GM19452 (cell line): ENCODE data around the gene SEMA5A.
A peak's percentile ranks its signal among the peaks of the same experiment; 100 is the strongest.

Experiments used
- ATAC-seq: cut with Tn5 transposase; IDR thresholded peaks from one replicate; pipeline ENCODE4 v1.9.1; 2021; ENCODE audit not compliant: unreplicated experiment

The SEMA5A gene

DNA sequence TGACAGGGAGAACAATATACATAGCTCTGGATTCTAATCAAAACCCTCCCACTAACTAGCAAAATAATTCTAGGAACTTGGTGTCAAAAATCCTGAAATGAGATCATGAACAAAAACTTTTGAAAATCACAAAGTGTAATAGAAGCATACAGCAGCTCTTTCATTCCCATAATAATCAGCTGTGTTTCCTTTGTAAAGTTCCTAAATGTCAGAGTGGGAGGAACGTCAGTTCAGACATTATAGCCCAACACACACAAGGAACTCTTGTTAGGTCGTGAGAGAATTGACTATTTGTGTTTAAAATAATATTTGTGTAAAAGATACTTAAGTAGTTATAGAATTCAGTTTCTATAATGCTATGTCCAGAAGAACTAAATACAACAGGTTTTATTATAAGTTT, 312.8 kb downstream of the SEMA5A start:
- no peak for ATAC-seq

DNA sequence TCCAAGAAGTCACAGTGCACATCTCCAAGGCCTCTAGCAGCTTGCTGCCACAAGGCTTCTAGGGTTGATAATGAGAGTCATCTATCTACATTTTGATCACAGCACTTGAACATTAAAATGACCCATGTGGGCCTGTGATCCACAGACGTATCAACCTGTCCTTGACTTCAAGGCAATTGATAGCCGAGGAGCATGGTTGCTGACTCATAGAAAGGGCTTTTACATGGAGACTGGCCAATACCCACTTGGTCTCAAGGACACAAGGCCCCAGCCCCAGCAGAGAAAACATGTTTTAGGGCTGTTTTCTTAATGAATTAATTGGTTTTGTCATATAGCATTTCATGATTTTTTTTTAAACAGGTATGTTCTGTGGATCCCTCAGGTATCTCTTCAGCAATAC, 314.0 kb downstream of the SEMA5A start:
- ATAC-seq: no peak

DNA sequence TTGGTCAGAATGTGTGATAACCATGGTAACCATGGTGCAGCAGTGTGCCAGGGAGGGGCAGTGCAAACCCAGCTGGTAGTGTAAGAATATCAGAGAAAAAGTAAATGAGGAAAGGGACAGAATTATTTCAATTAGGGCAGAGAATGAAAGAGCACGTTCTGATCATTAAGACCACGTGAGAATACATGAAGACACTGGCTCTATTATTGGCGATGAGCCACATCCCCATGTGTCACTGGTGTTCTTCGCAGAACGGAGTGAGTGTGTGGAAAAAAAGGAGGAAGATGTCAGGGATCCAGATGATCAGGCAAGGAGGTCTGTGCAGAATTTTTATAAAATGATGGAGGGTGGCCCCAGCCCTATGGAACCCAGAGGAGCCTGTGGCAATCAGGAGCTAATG, 315.5 kb downstream of the SEMA5A start:
- ATAC-seq: no peak

GRCh38 chr5:9226016-9226536, 319.8 kb downstream of the SEMA5A start:
- ATAC-seq: no peak

- ATAC-seq: no peak
Observed at GRCh38 chr5:9222054-9222976, 323.6 kb downstream of the SEMA5A start.

- no peak for ATAC-seq
Observed at GRCh38 chr5:9218358-9218757, 327.5 kb downstream of the SEMA5A start.

GRCh38 chr5:9212605-9213004, 333.3 kb downstream of the SEMA5A start:
- no peak for ATAC-seq

- no peak for ATAC-seq
Observed at GRCh38 chr5:9209846-9210492, 335.9 kb downstream of the SEMA5A start.

DNA sequence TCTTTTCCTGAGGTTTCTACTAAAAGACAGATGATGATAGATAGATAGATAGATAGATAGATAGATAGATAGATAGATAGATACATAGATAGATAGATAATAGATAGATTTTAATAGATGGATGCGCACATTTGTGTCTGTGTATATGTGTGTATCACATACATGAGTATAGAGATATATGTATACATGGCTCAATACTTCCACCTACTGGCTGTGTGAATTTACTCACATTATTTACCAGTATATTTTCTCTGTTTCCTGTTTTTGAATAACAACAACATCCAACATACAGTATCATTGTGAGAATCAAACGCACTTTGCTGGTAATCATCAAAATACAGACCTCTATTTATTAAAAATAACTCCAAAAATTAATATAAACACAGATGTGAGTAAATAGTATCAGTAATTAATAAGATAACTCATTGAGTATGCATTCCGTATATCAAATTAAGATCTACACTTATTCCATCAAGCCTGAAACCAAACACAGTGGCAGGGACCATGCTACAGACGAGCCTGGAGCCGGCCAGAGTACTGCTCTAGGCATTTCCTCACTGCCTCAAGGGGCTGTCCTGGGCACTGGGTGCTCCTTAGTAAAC, 338.0 kb downstream of the SEMA5A start:
- ATAC-seq: peak; percentile 73

GRCh38 chr5:9202636-9203035, 343.2 kb downstream of the SEMA5A start:
- ATAC-seq: no peak

- ATAC-seq: no peak
Observed at GRCh38 chr5:9201761-9202160, 344.1 kb downstream of the SEMA5A start.

GRCh38 chr5:9201011-9201410, 344.9 kb downstream of the SEMA5A start:
- no peak for ATAC-seq

DNA sequence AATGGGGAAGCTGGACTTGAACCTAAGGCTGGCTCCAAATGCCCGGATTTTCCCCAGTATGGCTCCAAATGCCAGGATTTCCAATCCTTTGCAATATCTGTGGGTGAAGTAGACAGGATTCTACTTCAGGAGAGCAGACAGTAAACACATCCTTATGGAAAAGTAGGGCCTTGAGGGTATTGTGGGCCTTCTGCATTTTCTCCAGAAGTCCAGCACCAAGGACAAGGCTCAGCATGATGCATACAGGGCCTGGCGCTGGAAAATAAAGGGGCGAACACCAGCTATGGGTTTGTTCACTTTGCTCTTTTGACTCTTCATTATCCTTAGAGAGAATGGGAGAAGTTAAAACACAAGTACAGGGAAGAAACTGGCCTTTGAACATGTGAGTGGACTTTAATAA, 347.5 kb downstream of the SEMA5A start:
- no peak for ATAC-seq

DNA sequence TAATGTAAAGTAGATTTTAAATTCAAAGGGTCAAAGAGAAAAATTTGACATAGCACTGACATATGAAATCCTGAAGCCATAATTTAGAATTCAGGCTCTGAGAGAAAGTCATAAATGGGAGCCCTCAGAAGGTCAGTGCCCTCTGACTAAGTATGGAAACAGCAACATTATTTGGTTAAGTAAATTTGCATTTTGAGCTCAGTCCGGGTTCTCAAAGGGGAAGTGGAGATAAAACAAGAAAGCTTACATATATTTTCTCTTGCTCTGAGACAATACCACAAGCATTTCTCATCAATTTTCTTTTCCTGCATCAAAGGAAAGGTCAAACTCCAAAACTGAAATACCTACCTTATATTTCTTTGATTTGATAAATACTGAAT, 348.0 kb downstream of the SEMA5A start:
- peak; percentile 82 for ATAC-seq

DNA sequence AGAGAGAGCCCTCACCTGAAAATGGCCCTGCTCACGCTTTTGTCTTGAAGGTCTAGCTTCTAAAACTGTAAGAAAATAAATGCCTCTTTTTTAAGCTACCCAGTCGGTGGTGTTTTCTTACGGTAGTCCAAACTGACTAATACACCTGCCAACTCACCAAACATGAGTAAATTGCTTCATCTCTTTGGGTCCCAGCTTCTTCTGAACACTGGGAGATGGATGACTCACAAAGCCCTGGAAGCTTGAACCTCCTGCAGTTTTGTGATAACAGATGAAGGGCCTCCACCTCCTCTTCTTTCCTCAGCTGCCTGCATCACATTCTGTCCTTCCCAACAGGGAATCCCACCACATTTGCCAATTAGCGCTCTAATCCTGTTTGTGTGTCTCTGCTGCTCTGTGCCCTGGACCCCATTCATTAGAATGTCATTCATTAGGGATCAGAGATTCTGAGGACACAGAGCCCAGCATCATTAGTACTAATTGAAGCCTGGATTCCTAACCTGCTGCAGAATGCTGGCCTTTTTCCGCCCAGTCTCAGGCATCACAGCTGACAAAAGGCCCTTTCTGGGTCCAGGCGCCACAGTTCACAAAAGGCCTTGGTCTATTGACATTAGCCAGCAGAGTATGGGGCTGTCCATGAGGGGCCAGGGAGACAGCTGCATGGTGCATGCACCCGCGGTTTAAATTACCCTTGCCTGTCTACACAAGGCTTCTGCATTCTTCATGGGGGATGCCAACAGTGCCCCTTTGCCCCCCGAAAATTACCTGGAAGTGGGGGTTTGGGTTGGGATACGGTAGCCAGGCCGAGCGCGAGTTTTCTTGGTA, 349.3 kb downstream of the SEMA5A start:
- no peak for ATAC-seq

DNA sequence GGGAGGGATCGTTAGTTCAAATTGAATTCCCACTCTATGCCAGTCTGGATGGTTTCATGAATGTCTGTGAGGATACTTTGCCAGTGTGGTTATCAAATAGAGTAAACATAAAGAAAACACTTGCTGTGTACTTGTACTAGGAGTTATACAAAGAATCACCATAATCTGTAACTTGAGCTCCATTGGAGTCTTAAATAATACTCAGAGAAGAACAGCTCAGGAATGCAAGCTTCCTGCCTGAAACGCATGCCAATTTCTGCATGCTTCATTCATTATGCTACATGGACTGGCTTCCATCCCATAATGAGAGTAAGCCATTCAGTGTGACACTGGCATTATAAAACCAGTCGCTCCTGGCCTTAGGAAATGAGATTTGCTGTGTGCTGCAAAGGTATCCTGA, 351.4 kb downstream of the SEMA5A start:
- no peak for ATAC-seq

- no peak for ATAC-seq
Observed at GRCh38 chr5:9192266-9192665, 353.6 kb downstream of the SEMA5A start.

GRCh38 chr5:9189681-9190080, 356.2 kb downstream of the SEMA5A start:
- ATAC-seq: no peak

DNA sequence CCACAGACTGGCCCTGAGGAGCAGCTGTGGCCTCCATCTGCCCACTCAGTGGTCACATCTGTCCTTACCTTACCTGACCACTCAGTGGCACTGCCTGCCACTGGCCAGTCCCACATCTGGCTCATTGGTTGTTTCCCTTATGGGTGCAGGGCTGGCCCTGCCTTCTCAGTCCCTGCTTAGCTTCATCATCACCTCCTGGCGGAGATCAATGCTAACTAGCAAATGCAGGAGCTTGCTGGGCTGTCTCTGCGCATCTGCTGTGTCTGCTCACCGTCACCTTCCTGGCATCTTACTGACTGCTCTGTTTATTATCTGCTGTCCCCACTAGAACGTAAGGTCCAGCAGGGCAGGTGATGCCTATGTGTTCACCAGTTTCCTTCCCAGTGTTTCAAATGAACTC, 356.9 kb downstream of the SEMA5A start:
- no peak for ATAC-seq

GRCh38 chr5:9188131-9188530, 357.7 kb downstream of the SEMA5A start:
- ATAC-seq: no peak

DNA sequence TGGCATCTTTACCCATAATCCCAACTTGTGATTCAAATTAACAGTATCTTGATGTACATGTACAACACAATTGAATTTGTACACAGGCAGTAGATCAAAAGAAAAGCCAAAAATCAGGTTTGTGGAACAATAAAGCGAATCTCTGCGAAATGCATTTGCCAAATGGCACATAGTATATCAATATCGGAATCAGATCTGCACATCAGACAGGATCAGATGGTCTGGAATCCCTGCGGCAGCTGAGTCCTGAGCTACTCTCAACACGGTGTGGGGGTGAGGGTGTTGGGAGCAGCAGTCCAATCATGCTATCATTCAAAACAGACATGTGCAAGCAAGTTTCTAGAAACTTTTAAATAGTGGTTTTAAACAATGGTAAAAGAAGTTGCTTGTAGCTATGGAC, 358.3 kb downstream of the SEMA5A start:
- ATAC-seq: no peak
